Cardiac muscle cell (in vitro differentiated cells and primary cell): ENCODE measurements around the gene C16orf89. TPM values are rescaled to one million over a fixed set of nuclear protein-coding genes. Genes with fewer than 3 reads are reported as not detected.
A peak's percentile ranks its signal among the peaks of the same experiment; 100 is the strongest.

ENCODE experiments used
- DNase-seq, 2 donors: peaks; one replicate each; pipeline versions ENCODE4 v3.0.0 to v3.0.0-alpha.2; 2010 to 2017; ENCODE audit warnings: low read depth in 1 of 2, low spot score in 1 of 2
- H3K27ac ChIP-seq: fragments of 200-600 bp; sonication (generic); 2 replicates; pipeline ENCODE4 v1.5.1; 2016
- H3K27me3 ChIP-seq: fragments of 200-600 bp; sonication (generic); 2 replicates; pipeline ENCODE4 v1.6.0; 2016; ENCODE audit warnings: control low read depth
- H3K36me3 ChIP-seq: fragments of 200-600 bp; sonication (generic); 2 replicates; pipeline ENCODE4 v1.5.1; 2016; ENCODE audit warnings: control low read depth
- H3K4me1 ChIP-seq: fragments of 200-600 bp; sonication (generic); 2 replicates; pipeline ENCODE4 v1.8.1; 2017; ENCODE audit warnings: low read depth, mild to moderate bottlenecking, mixed run types
- H3K4me3 ChIP-seq: fragments of 200-600 bp; sonication (generic); 2 replicates; pipeline ENCODE4 v1.5.1; 2016; ENCODE audit warnings: mild to moderate bottlenecking
- H3K9me3 ChIP-seq: fragments of 200-600 bp; sonication (generic); 2 replicates; pipeline ENCODE4 v1.5.1; 2017; ENCODE audit warnings: low read depth, mild to moderate bottlenecking, control low read depth
- CTCF ChIP-seq: IDR thresholded peaks from 2 replicates; pipeline ENCODE4 v1.5.1; 2012; ENCODE audit warnings: low read depth, mild to moderate bottlenecking, low read length
- polyA plus RNA-seq: library from polyadenylated mRNA; unstranded; fragments of >200 nt; fragmentation: Nextera tagmentation; extraction: Ambion mirVana; gene quantifications from 2 replicates; pipeline ENCODE4 v1.2.1, GENCODE V29; 2016
- total RNA-seq: library from RNA; depleted of rRNA; stranded (reverse); fragments of >200 nt; gene quantifications from 2 replicates; pipeline ENCODE4 v1.2.3, GENCODE V29; 2016

Gene C16orf89
- total and polyA plus RNA-seq, 2 experiments from 2014 or later: 0.62 TPM; not detected in 1

DNA sequence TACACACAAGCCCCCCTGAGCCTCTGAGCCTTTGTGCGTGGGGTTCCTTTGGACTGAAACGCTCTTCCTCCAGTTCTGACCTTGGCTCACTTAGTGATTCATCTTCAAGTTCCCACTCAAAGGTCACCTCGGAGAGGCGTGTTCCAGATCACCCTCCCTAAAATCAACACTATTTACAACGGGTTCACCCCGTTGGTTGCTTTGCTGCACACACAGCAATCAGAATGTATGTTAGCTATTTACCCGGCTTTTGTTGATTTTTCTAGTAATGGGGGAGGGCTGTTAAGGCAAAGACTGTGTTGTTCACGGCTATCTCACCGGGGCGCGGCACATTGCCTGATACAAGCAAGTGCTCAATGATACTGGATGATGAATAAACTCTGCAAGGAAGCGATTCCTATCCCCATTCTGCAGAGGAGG is 33.0 kb downstream of the C16orf89 start:
- TF ChIP-seq CTCF: no peak
- no peaks in the 10 kb centered on the region for H3K36me3 ChIP-seq
- no peak for DNase-seq

DNA sequence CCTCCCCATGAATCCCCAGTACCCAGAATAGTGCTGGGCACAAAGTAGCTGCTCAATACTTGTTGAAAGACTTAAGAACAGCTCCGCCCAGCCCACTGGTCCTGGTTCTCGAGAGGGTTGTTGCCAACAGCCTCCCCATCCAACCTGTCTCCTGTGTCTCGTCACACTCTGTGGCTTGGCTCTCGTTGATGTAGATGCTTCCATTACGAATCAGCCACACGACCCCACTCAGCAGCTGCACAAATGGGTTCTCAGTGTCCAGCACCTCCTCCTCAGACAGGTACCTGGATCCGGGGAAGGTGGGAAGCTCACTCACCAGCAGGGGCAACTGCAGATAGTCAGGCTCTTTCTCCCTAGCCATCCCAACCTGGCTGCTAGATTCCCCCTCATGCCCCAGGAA is 34.2 kb downstream of the C16orf89 start:
- no peak for TF ChIP-seq CTCF
- DNase-seq: no peak
- H3K27me3 ChIP-seq: no peaks in the 10 kb centered on the region
- H3K27ac ChIP-seq: no peak overlapping the region
- no peak overlapping the region for H3K4me3 ChIP-seq
- H3K4me1 ChIP-seq: peaks cover 6% of the 10 kb centered on the region
- H3K36me3 ChIP-seq: no peaks in the 10 kb centered on the region
- no peaks in the 10 kb centered on the region for H3K9me3 ChIP-seq

More for the DNA sequence above, 33.0 kb downstream of the C16orf89 start:
- Histone ChIP-seq H3K9me3 (no peaks in the 10 kb centered on the region), H3K27ac (no peak overlapping the region), H3K4me3 (peak overlapping the region; percentile 88), H3K4me1 (peaks cover 6% of the 10 kb centered on the region), H3K27me3 (no peaks in the 10 kb centered on the region)

DNA sequence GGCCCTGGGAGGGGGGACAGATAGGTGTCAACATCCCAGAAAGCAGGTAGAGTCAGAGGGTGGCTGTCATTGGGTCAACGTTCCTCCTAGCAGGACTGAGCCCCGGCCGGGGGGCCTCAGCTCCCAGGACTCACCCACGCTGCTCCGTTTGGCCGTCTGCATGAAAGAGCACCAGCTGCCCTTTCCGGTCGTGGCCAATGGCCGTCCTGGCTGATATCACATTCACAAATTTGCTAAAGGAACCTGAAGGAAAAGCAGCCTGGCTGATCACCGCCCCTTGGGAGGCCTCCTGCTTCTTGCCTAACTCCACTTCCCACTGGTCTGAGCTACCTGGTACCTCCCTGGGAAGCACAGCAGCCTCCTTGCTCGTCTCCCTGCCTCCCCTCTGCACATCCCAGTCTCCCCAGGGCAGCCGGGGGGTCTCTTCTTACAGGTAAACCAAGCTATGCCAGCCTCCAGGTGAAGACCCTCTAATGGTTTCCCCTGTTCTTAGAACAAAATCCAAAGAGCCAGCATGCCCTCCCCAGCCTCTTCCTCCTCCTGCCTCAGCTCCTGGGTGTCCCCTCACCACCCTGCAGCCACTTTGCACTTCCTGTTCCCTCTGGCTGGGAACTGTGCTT is 35.4 kb downstream of the C16orf89 start:
- TF ChIP-seq CTCF: no peak
- H3K36me3 ChIP-seq: no peaks in the 10 kb centered on the region
- no peak overlapping the region for H3K27ac ChIP-seq
- H3K27me3 ChIP-seq: no peaks in the 10 kb centered on the region
- H3K4me3 ChIP-seq: no peak overlapping the region
- no peaks in the 10 kb centered on the region for H3K9me3 ChIP-seq
- peaks cover 6% of the 10 kb centered on the region for H3K4me1 ChIP-seq
- no peak for DNase-seq

DNA sequence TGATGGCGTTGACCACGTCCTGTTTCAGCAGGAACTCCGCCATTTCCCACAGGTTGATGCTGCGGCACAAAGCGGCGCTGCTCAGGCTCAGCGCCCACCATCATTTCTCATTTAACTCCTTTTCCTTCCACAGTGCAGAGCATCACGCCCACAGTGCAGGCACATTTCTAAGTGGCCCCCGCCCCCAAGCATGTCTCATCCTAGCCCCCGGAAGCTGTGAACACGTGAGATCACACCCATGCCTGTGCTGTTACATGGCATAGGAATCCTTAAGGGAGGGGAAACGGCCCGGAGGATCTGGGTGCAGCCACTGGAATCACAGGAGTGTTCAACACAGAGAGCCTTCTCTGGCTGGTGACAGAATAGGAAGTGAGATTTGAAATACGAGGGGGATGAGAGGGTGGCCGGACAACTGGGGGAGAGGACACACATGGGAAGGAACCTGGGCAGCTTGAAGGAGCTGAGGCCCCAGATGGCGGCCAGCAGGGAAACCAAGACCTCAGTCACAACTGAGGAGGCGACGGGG is 36.7 kb downstream of the C16orf89 start:
- no peak overlapping the region for H3K27ac ChIP-seq
- H3K4me3 ChIP-seq: no peak overlapping the region
- H3K4me1 ChIP-seq: no peaks in the 10 kb centered on the region
- no peaks in the 10 kb centered on the region for H3K9me3 ChIP-seq
- no peaks in the 10 kb centered on the region for H3K27me3 ChIP-seq
- TF ChIP-seq CTCF: no peak
- no peak for DNase-seq
- no peaks in the 10 kb centered on the region for H3K36me3 ChIP-seq

- no peak for TF ChIP-seq CTCF
Observed at GRCh38 chr16:5027575-5028235, 38.1 kb downstream of the C16orf89 start.

More at GRCh38 chr16:5027575-5028235, 38.1 kb downstream of the C16orf89 start:
- no peaks in the 10 kb centered on the region for H3K9me3 ChIP-seq
- H3K27me3 ChIP-seq: no peaks in the 10 kb centered on the region
- H3K27ac ChIP-seq: no peak overlapping the region
- no peaks in the 10 kb centered on the region for H3K36me3 ChIP-seq
- H3K4me1 ChIP-seq: no peaks in the 10 kb centered on the region
- no peak overlapping the region for H3K4me3 ChIP-seq
- no peak for DNase-seq
